CD4-positive, CD25-positive, alpha-beta regulatory T cell (primary cell): ENCODE results near the gene PSMD2. TPM values are rescaled to one million over a fixed set of nuclear protein-coding genes. Genes with fewer than 3 reads are reported as not detected.
A peak's percentile ranks its signal among the peaks of the same experiment; 100 is the strongest.

Source experiments
- ATAC-seq, 2 donors: fragments of 150-1000 bp; cut with Tn5 transposase; one replicate each; pipeline ENCODE4 v1.10.0; 2021; ENCODE audit warnings: low read depth in 2 of 2, moderate number of reproducible peaks in 2 of 2, moderate library complexity in 1 of 2
- DNase-seq, 3 donors: peaks; one replicate each; pipeline versions ENCODE4 v3.0.0 to v3.0.0-alpha.2; 2012 to 2022; ENCODE audit warnings: mixed read lengths in 1 of 3
- H3K27ac ChIP-seq: one replicate; pipeline ENCODE4 v1.7.0; 2013; ENCODE audit warnings: mild to moderate bottlenecking, low read length; ENCODE audit not compliant: insufficient read depth, poor library complexity, severe bottlenecking
- H3K27me3 ChIP-seq: one replicate; pipeline ENCODE4 v1.7.0; 2013; ENCODE audit warnings: low read length; ENCODE audit not compliant: control insufficient read depth, insufficient read depth
- H3K36me3 ChIP-seq: one replicate; pipeline ENCODE4 v1.7.0; 2013; ENCODE audit warnings: mild to moderate bottlenecking, low read length, moderate library complexity; ENCODE audit not compliant: control insufficient read depth, insufficient read depth
- H3K4me1 ChIP-seq: 2 replicates; pipeline ENCODE4 v1.7.0; 2013; ENCODE audit warnings: mild to moderate bottlenecking, low read length; ENCODE audit not compliant: insufficient read depth, control insufficient read depth, poor library complexity, severe bottlenecking
- H3K4me3 ChIP-seq: one replicate; pipeline ENCODE4 v1.7.0; 2013; ENCODE audit warnings: low read depth, mild to moderate bottlenecking, low read length, moderate library complexity
- H3K9me3 ChIP-seq, 2 experiments: 1 replicate in 1 of 2; 2 replicates in 1 of 2; pipeline ENCODE4 v1.7.0; 2013; ENCODE audit warnings: low read length in 2 of 2, mild to moderate bottlenecking in 1 of 2, moderate library complexity in 1 of 2; ENCODE audit not compliant: control insufficient read depth in 2 of 2
- H3K27ac Mint-ChIP-seq, 3 donors: one replicate each; pipeline ENCODE4 v1.8.0; 2020 to 2022; ENCODE audit warnings: mild to moderate bottlenecking in 3 of 3, mixed read lengths in 3 of 3, moderate library complexity in 2 of 3
- H3K27me3 Mint-ChIP-seq: one replicate; pipeline ENCODE4 v1.8.0; 2022; ENCODE audit warnings: mild to moderate bottlenecking, mixed read lengths
- H3K36me3 Mint-ChIP-seq: one replicate; pipeline ENCODE4 v1.8.0; 2020; ENCODE audit warnings: mixed read lengths
- H3K4me1 Mint-ChIP-seq, 4 donors: one replicate each; pipeline ENCODE4 v1.8.0; 2020 to 2022; ENCODE audit warnings: mixed read lengths in 4 of 4, mild to moderate bottlenecking in 1 of 4
- H3K4me3 Mint-ChIP-seq, 4 donors: one replicate each; pipeline ENCODE4 v1.8.0; 2020 to 2022; ENCODE audit warnings: mild to moderate bottlenecking in 4 of 4, mixed read lengths in 4 of 4, moderate library complexity in 3 of 4
- H3K9me3 Mint-ChIP-seq, 7 donors: one replicate each; pipeline ENCODE4 v1.8.0; 2020 to 2022; ENCODE audit warnings: mixed read lengths in 7 of 7, mild to moderate bottlenecking in 3 of 7, moderate library complexity in 2 of 7
- polyA plus RNA-seq, 4 donors: library from polyadenylated mRNA; unstranded; fragments of 300-500 nt; fragmentation: Illumina TruSeq; gene quantifications; one replicate each; pipeline ENCODE4 v1.2.3, GENCODE V29; 2021
- total RNA-seq: library from RNA; stranded (reverse); gene quantifications from one replicate; pipeline ENCODE4 v1.2.3, GENCODE V29; 2022

PSMD2 gene
- total RNA-seq (162 TPM), polyA plus RNA-seq (100 to 1,000 TPM; 151 to 206 (median 190) TPM)

DNA sequence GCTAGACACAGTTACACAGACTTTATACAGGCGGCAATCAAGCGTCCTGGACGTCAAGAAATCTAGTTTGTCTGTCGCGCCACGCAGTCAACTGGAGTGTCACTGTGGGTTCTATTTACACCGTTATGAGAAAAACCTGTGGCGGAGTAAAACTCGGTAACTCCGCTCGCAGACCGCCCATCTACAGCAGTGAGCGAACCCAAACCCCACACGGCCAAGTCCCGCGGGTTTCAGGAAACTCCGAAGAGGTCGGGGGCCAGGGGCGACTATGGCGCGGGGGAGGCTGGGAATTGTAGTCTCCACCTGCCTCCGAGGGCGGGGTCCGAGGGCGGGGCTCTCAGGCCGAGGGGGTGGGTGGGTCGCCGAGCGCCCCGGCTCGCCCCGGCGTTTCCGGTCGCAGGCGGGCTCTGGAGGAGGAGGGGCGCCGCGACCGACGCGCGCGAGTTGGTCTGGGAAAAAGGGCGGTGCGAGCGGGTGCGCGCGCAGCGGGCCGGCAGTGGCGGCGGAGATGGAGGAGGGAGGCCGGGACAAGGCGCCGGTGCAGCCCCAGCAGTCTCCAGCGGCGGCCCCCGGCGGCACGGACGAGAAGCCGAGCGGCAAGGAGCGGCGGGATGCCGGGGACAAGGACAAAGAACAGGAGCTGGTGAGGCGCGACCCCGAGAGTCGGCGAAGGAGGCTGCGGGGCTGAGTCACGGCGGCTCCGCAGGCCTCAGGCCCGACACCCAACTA is at the start of gene PSMD2:
Gene PSMD2, plus strand, starts transcription at position 483 of the 729 bp plus-strand sequence. Its CDS starts 26 bp downstream, at position 509.
- H3K9me3 Mint-ChIP-seq = peaks cover 0 to 1% (median 0%) of the 10 kb centered on the region in 7 donors
- H3K27me3 Mint-ChIP-seq = peaks cover 5% of the 10 kb centered on the region
- DNase-seq (peak; percentile 97 to 98 (median 97)), ATAC-seq (peak; percentile 94 to 96)
- Histone ChIP-seq H3K27ac (peak within 1 kb of the TSS; percentile 82), H3K9me3 (no peaks in the 10 kb centered on the region), H3K4me1 (peaks cover 14% of the 10 kb centered on the region), H3K36me3 (peaks cover 29% of the 10 kb centered on the region), H3K27me3 (no peaks in the 10 kb centered on the region), H3K4me3 (peak within 1 kb of the TSS; percentile 93)
- peaks cover 12% of the 10 kb centered on the region for H3K36me3 Mint-ChIP-seq
- H3K4me1 Mint-ChIP-seq = peaks cover 0 to 36% (median 21%) of the 10 kb centered on the region in 4 donors
- H3K27ac Mint-ChIP-seq = peak within 1 kb of the TSS; percentile 94 to 97 (median 97)
- peak within 1 kb of the TSS; percentile 91 to 97 (median 94) for H3K4me3 Mint-ChIP-seq

GRCh38 chr3:184249412-184250166 is 49.5 kb upstream of the PSMD2 start, which contains the start of gene EEF1AKMT4:
Gene EEF1AKMT4 (plus strand): TSS chr3:184249672. CDS start chr3:184249695, 23 bp downstream.
- Histone ChIP-seq H3K9me3 (no peaks in the 10 kb centered on the region), H3K4me1 (peaks cover 19% of the 10 kb centered on the region), H3K4me3 (peak within 1 kb of the TSS; percentile 98), H3K27ac (peak within 1 kb of the TSS; percentile 77), H3K36me3 (peaks cover 13% of the 10 kb centered on the region), H3K27me3 (no peaks in the 10 kb centered on the region)
- ATAC-seq (peak; percentile 90), DNase-seq (peak; percentile 95 to 99 (median 95))
- Mint-ChIP-seq H3K27me3 (peaks cover 7% of the 10 kb centered on the region), H3K4me3 (peak within 1 kb of the TSS; percentile 91 to 93 (median 92)), H3K4me1 (peaks cover 0 to 20% (median 10%) of the 10 kb centered on the region in 4 donors), H3K9me3 (no peaks in the 10 kb centered on the region), H3K27ac (peak within 1 kb of the TSS; percentile 93 to 97 (median 97)), H3K36me3 (peaks cover 11% of the 10 kb centered on the region)

- Mint-ChIP-seq H3K9me3 (no peaks in the 10 kb centered on the region), H3K36me3 (peaks cover 5% of the 10 kb centered on the region), H3K27me3 (peaks cover 7% of the 10 kb centered on the region), H3K27ac (peak overlapping the region in 2 of 3 donors; percentile 97), H3K4me1 (peaks cover 0 to 18% (median 10%) of the 10 kb centered on the region in 4 donors), H3K4me3 (peak overlapping the region; percentile 91 to 93 (median 92))
- H3K27ac ChIP-seq = peak overlapping the region; percentile 77
- no peaks in the 10 kb centered on the region for H3K9me3 ChIP-seq
- peaks cover 6% of the 10 kb centered on the region for H3K36me3 ChIP-seq
- DNase-seq = peak; percentile 81 to 92 (median 85)
- H3K4me3 ChIP-seq = peak overlapping the region; percentile 98
- ATAC-seq = peak; percentile 61 to 63
- peaks cover 19% of the 10 kb centered on the region for H3K4me1 ChIP-seq
- H3K27me3 ChIP-seq = no peaks in the 10 kb centered on the region
These were observed 48.7 kb upstream of the PSMD2 start for GRCh38 chr3:184250167-184250828.

DNA sequence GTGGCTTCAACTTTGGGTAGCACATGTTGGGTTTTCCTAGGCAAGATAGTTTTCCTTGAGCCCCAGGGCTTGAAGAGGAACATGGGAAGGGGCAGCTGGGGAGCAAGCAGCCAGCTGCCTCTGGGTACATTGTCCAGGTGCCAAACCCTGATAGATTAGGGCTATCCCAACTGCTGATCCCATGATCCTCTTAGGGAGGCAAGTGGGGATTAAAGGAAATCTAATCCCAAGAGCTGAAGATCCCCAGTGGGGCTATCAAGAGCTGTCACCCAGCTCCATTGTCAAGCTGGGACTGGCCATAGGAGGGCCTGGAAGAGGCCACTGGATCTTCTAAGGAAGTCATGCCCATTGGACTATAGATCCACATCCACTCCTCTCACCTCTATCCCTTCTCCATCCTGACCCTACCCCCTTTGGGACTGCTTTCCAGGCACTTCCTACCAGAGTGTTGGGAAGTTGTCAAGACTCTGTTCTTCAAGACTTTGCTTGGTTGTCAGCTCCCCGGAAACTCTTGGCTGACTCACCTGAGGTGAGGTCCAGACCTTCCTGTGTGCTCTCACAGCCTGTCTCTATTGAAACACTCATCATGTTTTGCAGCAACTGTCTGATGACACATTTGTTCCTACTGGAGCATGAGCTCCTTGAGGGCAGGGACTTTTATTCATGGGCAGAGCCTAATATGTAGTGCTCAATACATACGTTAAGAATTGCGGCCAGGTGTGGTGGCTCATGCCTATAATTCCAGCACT is 43.6 kb upstream of the PSMD2 start:
- no peaks in the 10 kb centered on the region for H3K27me3 ChIP-seq
- Mint-ChIP-seq H3K36me3 (peaks cover 3% of the 10 kb centered on the region), H3K4me1 (peaks cover 0 to 15% (median 7%) of the 10 kb centered on the region in 4 donors), H3K4me3 (no peak overlapping the region), H3K27ac (no peak overlapping the region), H3K27me3 (peaks cover 9% of the 10 kb centered on the region), H3K9me3 (no peaks in the 10 kb centered on the region)
- no peak for DNase-seq
- ATAC-seq = no peak
- peaks cover 5% of the 10 kb centered on the region for H3K4me1 ChIP-seq
- no peak overlapping the region for H3K4me3 ChIP-seq
- H3K36me3 ChIP-seq = no peaks in the 10 kb centered on the region
- H3K9me3 ChIP-seq = no peaks in the 10 kb centered on the region
- H3K27ac ChIP-seq = no peak overlapping the region

GRCh38 chr3:184257083-184257915 is 41.7 kb upstream of the PSMD2 start:
- Histone ChIP-seq H3K9me3 (no peaks in the 10 kb centered on the region), H3K4me3 (no peak overlapping the region), H3K36me3 (no peaks in the 10 kb centered on the region), H3K27me3 (peaks cover 3% of the 10 kb centered on the region), H3K27ac (no peak overlapping the region), H3K4me1 (peaks cover 20% of the 10 kb centered on the region)
- H3K9me3 Mint-ChIP-seq = peaks cover 0 to 2% (median 0%) of the 10 kb centered on the region in 7 donors
- peaks cover 18% of the 10 kb centered on the region for H3K27me3 Mint-ChIP-seq
- peaks cover 8% of the 10 kb centered on the region for H3K36me3 Mint-ChIP-seq
- H3K4me1 Mint-ChIP-seq = peaks cover 0 to 23% (median 15%) of the 10 kb centered on the region in 4 donors
- DNase-seq (no peak), ATAC-seq (no peak)
- peak overlapping the region in 1 of 3 donors; percentile 84 for H3K27ac Mint-ChIP-seq
- H3K4me3 Mint-ChIP-seq = peak overlapping the region in 3 of 4 donors; percentile 46 to 82 (median 77)

- H3K27me3 ChIP-seq = peaks cover 9% of the 10 kb centered on the region
- H3K36me3 Mint-ChIP-seq = peaks cover 8% of the 10 kb centered on the region
- ATAC-seq = no peak
- no peak overlapping the region for H3K27ac ChIP-seq
- peak overlapping the region; percentile 59 to 85 (median 72) for H3K4me3 Mint-ChIP-seq
- no peaks in the 10 kb centered on the region for H3K36me3 ChIP-seq
- no peak for DNase-seq
- H3K4me3 ChIP-seq = no peak overlapping the region
- peaks cover 0 to 28% (median 19%) of the 10 kb centered on the region in 4 donors for H3K4me1 Mint-ChIP-seq
- no peaks in the 10 kb centered on the region for H3K9me3 ChIP-seq
- H3K27me3 Mint-ChIP-seq = peaks cover 32% of the 10 kb centered on the region
- H3K9me3 Mint-ChIP-seq = peaks cover 0 to 4% (median 0%) of the 10 kb centered on the region in 7 donors
- peak overlapping the region in 1 of 3 donors; percentile 33 for H3K27ac Mint-ChIP-seq
- peaks cover 28% of the 10 kb centered on the region for H3K4me1 ChIP-seq
These were observed 40.1 kb upstream of the PSMD2 start for GRCh38 chr3:184258926-184259325.
